HEK293 (cell line): Measurements from ENCODE around the gene MAP2.

Experiments used
- CTCF ChIA-PET: fragments of 350-600 bp; formaldehyde crosslinking; extraction: SDS; loops from one replicate; lab custom pipeline; 2021; ENCODE audit warnings: antibody characterized with exemption; lab: Yijun Ruan, JAX
- POLR2A ChIA-PET: fragments of 300-600 bp; formaldehyde crosslinking; extraction: SDS; loops from one replicate; lab custom pipeline; 2020; ENCODE audit warnings: antibody characterized with exemption, inconsistent platforms; lab: Yijun Ruan, JAX
- H3K27ac ChIP-seq: fragments of 200-500 bp; sonication (Bioruptor generic); 2 replicates; pipeline ENCODE4 v1.5.1; 2014; ENCODE audit warnings: low read depth, low read length, control low read depth, inconsistent platforms; ENCODE audit errors: extremely low read depth
- H3K36me3 ChIP-seq, 2 experiments: fragments of 200-500 bp in 1 of 2; sonication (Bioruptor generic) in 1 of 2; 1 replicate in 1 of 2; 2 replicates in 1 of 2; pipeline ENCODE4 v1.5.1; 2014 to 2017; ENCODE audit warnings: inconsistent platforms in 2 of 2, low read length in 2 of 2; ENCODE audit not compliant: control insufficient read depth in 2 of 2, insufficient read depth in 1 of 2
- H3K4me1 ChIP-seq: fragments of 200-500 bp; sonication (Bioruptor generic); 2 replicates; pipeline ENCODE4 v1.5.1; 2014; ENCODE audit warnings: mild to moderate bottlenecking, low read length, inconsistent platforms; ENCODE audit not compliant: control insufficient read depth, insufficient read depth
- H3K4me3 ChIP-seq: 2 replicates; pipeline ENCODE4 v1.5.1; 2011; ENCODE audit warnings: low read depth, mild to moderate bottlenecking, control low read depth, low read length, moderate library complexity
- H3K9me3 ChIP-seq: fragments of 200-500 bp; sonication (Bioruptor generic); 2 replicates; pipeline ENCODE4 v1.5.1; 2014; ENCODE audit warnings: low read depth, low read length, inconsistent platforms; ENCODE audit not compliant: control insufficient read depth, insufficient read depth
- GLIS1 ChIP-seq: fragments of 450-650 bp; formaldehyde crosslinking; IDR thresholded peaks from 2 replicates; pipeline ENCODE4 v1.5.1; 2016; ENCODE audit warnings: missing biosample characterization, missing genetic modification characterization
- MEIS1 ChIP-seq: sonication (generic); formaldehyde crosslinking; IDR thresholded peaks from 2 replicates; pipeline ENCODE4 v1.8.1; 2022; ENCODE audit warnings: missing genetic modification reagents, mild to moderate bottlenecking, borderline replicate concordance
- PRDM1 ChIP-seq: fragments of 450-650 bp; formaldehyde crosslinking; IDR thresholded peaks from 2 replicates; pipeline ENCODE4; 2016; ENCODE audit warnings: missing biosample characterization, missing genetic modification characterization
- SETDB1 ChIP-seq: IDR thresholded peaks from one replicate; pipeline ENCODE4 v1.6.1; 2017; ENCODE audit warnings: mild to moderate bottlenecking, low read length, moderate library complexity, mixed read lengths; ENCODE audit not compliant: insufficient read length
- TCF7L2 ChIP-seq: IDR thresholded peaks from 2 replicates; pipeline ENCODE4 v1.6.1; 2011; ENCODE audit warnings: low read depth, mild to moderate bottlenecking, inconsistent platforms, low read length, moderate library complexity, borderline replicate concordance
- ZBTB20 ChIP-seq: fragments of 450-650 bp; formaldehyde crosslinking; IDR thresholded peaks from 2 replicates; pipeline ENCODE4 v1.5.1; 2016; ENCODE audit warnings: missing biosample characterization, missing genetic modification characterization
- ZFP69B ChIP-seq: fragments of 450-650 bp; formaldehyde crosslinking; IDR thresholded peaks from 2 replicates; pipeline ENCODE4 v1.5.1; 2016; ENCODE audit warnings: missing biosample characterization, missing genetic modification characterization
- ZNF155 ChIP-seq: fragments of 450-650 bp; formaldehyde crosslinking; IDR thresholded peaks from 2 replicates; pipeline ENCODE4 v1.5.1; 2016; ENCODE audit warnings: missing biosample characterization, missing genetic modification characterization
- ZNF157 ChIP-seq: fragments of 450-650 bp; formaldehyde crosslinking; IDR thresholded peaks from 2 replicates; pipeline ENCODE4 v1.5.1; 2016; ENCODE audit warnings: missing biosample characterization, missing genetic modification characterization
- ZNF248 ChIP-seq: fragments of 450-650 bp; formaldehyde crosslinking; IDR thresholded peaks from 2 replicates; pipeline ENCODE4 v1.5.1; 2017; ENCODE audit warnings: missing biosample characterization, missing genetic modification characterization
- ZNF391 ChIP-seq: fragments of 450-650 bp; formaldehyde crosslinking; IDR thresholded peaks from 2 replicates; pipeline ENCODE4 v1.5.1; 2016; ENCODE audit warnings: low read depth, missing biosample characterization, missing genetic modification characterization, borderline replicate concordance
- ZNF529 ChIP-seq: fragments of 450-650 bp; formaldehyde crosslinking; IDR thresholded peaks from 2 replicates; pipeline ENCODE4 v1.5.1; 2017; ENCODE audit warnings: missing genetic modification characterization, missing biosample characterization; ENCODE audit not compliant: insufficient replicate concordance
- ZNF548 ChIP-seq: fragments of 450-650 bp; formaldehyde crosslinking; IDR thresholded peaks from 2 replicates; pipeline ENCODE4 v1.5.1; 2016; ENCODE audit warnings: missing biosample characterization, missing genetic modification characterization
- ZNF558 ChIP-seq: fragments of 450-650 bp; formaldehyde crosslinking; IDR thresholded peaks from 2 replicates; pipeline ENCODE4 v1.5.1; 2016; ENCODE audit warnings: missing biosample characterization, missing genetic modification characterization
- ZNF585B ChIP-seq: fragments of 450-650 bp; formaldehyde crosslinking; IDR thresholded peaks from 2 replicates; pipeline ENCODE4 v1.5.1; 2016; ENCODE audit warnings: missing biosample characterization, missing genetic modification characterization
- ZNF830 ChIP-seq: fragments of 450-650 bp; IDR thresholded peaks from 2 replicates; pipeline ENCODE4 v1.5.0; 2018; ENCODE audit warnings: missing biosample characterization, missing genetic modification characterization, low read depth, mild to moderate bottlenecking, moderate library complexity
- ZXDB ChIP-seq: fragments of 450-650 bp; formaldehyde crosslinking; IDR thresholded peaks from 2 replicates; pipeline ENCODE4 v1.5.1; 2016; ENCODE audit warnings: missing biosample characterization, missing genetic modification characterization
- TF ChIP-seq, protein P1 (sequence below): fragments of 450-650 bp; formaldehyde crosslinking; IDR thresholded peaks from 2 replicates; pipeline ENCODE4 v1.5.1; 2016; ENCODE audit warnings: missing biosample characterization, missing genetic modification characterization, low read depth
- TF ChIP-seq, protein P2 (sequence below): fragments of 450-650 bp; formaldehyde crosslinking; IDR thresholded peaks from 2 replicates; pipeline ENCODE4 v1.5.1; 2016; ENCODE audit warnings: missing biosample characterization, missing genetic modification characterization
- TF ChIP-seq, protein P3 (sequence below): fragments of 450-650 bp; formaldehyde crosslinking; IDR thresholded peaks from 2 replicates; pipeline ENCODE4 v1.5.1; 2016; ENCODE audit warnings: missing biosample characterization, missing genetic modification characterization, borderline replicate concordance

The MAP2 gene

DNA sequence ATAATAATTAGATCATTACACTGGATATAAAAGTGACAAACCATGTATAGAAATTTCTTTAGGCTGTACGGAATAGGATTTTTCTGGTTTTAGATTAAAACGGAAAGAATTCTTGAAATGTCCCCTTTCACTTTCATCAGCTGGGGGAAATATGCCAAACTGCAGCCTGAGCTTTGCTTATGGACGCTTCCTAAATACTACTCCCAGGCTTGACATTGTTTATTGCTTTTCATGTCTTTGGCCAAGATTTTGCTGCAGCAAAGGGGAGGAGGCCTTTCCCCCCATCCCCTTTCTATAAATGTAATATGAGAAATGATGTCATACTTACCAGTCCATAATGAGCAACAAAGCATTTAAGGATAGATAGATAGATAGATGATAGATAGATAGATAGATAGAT lies 158.4 kb downstream of the MAP2 start:
- CTCF ChIA-PET, result interaction anchor here (1.0 kb wide), 1 partner anchor 8 kb away, joined by 3 read pairs; no protein-coding TSS in a partner anchor
- Histone ChIP-seq H3K4me3 (no peak overlapping the region), H3K4me1 (no peaks in the 10 kb centered on the region), H3K9me3 (no peaks in the 10 kb centered on the region), H3K27ac (no peak overlapping the region), H3K36me3 (no peaks in the 10 kb centered on the region)
- POLR2A ChIA-PET, result no interaction called here
- no peak for TF ChIP-seq SETDB1
- TF ChIP-seq TCF7L2, result no peak
- no peak for TF ChIP-seq ZXDB
- TF ChIP-seq ZBTB20 (tag by site-specific recombination), result no peak
- no peak for TF ChIP-seq GLIS1 (tag by site-specific recombination)
- TF ChIP-seq ZFP69B (tag by site-specific recombination), result no peak
- no peak for TF ChIP-seq ZNF157 (tag by site-specific recombination)

DNA sequence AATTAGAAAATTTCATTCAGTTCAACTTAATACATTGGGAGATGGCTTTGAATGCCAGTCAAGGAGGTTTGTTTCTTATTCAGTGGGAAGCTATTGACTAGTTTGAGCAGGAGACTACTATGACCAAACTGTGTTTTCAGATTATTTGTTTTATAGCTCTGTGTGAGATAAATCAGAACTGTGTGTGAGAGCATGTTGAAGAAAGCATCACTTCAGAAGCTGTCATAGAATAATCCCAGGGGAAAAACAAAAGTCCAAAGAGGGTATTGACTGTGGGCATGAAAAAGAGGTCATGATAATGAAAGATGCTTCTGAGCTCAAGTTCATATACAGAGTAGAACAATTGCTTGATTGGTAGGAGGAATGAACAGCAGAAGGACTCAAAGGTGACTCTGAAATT lies 160.6 kb downstream of the MAP2 start:
- H3K9me3 ChIP-seq, result no peaks in the 10 kb centered on the region
- no peaks in the 10 kb centered on the region for H3K36me3 ChIP-seq
- CTCF ChIA-PET, result interaction anchor here (0.6 to 1.2 kb wide), 3 partner anchors 240 to 274 kb away, joined by 3 to 6 read pairs (median 3); no protein-coding TSS in a partner anchor

More for the DNA sequence above, 160.6 kb downstream of the MAP2 start:
- Histone ChIP-seq H3K4me1 (no peaks in the 10 kb centered on the region), H3K4me3 (no peak overlapping the region), H3K27ac (no peak overlapping the region)
- POLR2A ChIA-PET, result no interaction called here
- TF ChIP-seq, protein P1, sequence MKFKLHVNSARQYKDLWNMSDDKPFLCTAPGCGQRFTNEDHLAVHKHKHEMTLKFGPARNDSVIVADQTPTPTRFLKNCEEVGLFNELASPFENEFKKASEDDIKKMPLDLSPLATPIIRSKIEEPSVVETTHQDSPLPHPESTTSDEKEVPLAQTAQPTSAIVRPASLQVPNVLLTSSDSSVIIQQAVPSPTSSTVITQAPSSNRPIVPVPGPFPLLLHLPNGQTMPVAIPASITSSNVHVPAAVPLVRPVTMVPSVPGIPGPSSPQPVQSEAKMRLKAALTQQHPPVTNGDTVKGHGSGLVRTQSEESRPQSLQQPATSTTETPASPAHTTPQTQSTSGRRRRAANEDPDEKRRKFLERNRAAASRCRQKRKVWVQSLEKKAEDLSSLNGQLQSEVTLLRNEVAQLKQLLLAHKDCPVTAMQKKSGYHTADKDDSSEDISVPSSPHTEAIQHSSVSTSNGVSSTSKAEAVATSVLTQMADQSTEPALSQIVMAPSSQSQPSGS (tag by site-specific recombination), result no peak
- TF ChIP-seq ZNF248 (tag by site-specific recombination) (no peak), ZNF529 (tag by site-specific recombination) (no peak), ZNF558 (tag by site-specific recombination) (no peak), ZNF391 (tag by site-specific recombination) (no peak), ZNF155 (tag by site-specific recombination) (no peak), ZNF830 (tag by site-specific recombination) (no peak), MEIS1 (no peak), PRDM1 (tag by site-specific recombination) (no peak), ZNF585B (no peak), ZNF548 (tag by site-specific recombination) (no peak), SETDB1 (no peak)
- TF ChIP-seq, protein P2, sequence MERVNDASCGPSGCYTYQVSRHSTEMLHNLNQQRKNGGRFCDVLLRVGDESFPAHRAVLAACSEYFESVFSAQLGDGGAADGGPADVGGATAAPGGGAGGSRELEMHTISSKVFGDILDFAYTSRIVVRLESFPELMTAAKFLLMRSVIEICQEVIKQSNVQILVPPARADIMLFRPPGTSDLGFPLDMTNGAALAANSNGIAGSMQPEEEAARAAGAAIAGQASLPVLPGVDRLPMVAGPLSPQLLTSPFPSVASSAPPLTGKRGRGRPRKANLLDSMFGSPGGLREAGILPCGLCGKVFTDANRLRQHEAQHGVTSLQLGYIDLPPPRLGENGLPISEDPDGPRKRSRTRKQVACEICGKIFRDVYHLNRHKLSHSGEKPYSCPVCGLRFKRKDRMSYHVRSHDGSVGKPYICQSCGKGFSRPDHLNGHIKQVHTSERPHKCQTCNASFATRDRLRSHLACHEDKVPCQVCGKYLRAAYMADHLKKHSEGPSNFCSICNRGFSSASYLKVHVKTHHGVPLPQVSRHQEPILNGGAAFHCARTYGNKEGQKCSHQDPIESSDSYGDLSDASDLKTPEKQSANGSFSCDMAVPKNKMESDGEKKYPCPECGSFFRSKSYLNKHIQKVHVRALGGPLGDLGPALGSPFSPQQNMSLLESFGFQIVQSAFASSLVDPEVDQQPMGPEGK, result no peak
- TF ChIP-seq, protein P3, sequence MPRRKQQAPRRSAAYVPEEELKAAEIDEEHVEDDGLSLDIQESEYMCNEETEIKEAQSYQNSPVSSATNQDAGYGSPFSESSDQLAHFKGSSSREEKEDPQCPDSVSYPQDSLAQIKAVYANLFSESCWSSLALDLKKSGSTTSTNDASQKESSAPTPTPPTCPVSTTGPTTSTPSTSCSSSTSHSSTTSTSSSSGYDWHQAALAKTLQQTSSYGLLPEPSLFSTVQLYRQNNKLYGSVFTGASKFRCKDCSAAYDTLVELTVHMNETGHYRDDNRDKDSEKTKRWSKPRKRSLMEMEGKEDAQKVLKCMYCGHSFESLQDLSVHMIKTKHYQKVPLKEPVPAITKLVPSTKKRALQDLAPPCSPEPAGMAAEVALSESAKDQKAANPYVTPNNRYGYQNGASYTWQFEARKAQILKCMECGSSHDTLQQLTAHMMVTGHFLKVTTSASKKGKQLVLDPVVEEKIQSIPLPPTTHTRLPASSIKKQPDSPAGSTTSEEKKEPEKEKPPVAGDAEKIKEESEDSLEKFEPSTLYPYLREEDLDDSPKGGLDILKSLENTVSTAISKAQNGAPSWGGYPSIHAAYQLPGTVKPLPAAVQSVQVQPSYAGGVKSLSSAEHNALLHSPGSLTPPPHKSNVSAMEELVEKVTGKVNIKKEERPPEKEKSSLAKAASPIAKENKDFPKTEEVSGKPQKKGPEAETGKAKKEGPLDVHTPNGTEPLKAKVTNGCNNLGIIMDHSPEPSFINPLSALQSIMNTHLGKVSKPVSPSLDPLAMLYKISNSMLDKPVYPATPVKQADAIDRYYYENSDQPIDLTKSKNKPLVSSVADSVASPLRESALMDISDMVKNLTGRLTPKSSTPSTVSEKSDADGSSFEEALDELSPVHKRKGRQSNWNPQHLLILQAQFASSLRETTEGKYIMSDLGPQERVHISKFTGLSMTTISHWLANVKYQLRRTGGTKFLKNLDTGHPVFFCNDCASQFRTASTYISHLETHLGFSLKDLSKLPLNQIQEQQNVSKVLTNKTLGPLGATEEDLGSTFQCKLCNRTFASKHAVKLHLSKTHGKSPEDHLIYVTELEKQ, result no peak
